GM12872 (cell line): ENCODE data around the gene ZNF474.

ENCODE experiments used
- TF ChIP-seq, protein P1 (sequence below): IDR thresholded peaks from 3 replicates; pipeline ENCODE4 v1.5.1; 2011; ENCODE audit warnings: low read depth, mild to moderate bottlenecking, low read length, moderate library complexity; ENCODE audit not compliant: insufficient read depth

The ZNF474 gene

DNA sequence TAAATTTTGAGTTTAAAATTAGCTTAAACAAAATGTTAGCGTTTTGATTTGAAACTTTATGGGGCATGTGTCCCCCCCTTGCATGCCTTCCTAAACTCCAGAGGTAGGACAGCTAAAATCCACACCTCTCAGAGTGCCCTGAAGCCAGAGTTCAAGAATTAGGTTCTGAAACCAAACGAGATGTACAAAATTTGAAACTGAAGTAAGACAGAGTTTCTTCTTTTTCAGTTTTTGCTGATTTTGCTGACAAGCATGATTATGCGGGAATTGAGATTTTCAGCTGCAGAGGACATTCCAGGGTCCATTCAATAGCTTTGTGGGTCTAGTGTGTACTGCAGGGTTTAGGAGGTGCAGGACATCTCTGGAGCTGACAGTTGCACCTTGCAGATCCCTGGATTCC is 34.2 kb upstream of the ZNF474 start:
- TF ChIP-seq, protein P1, sequence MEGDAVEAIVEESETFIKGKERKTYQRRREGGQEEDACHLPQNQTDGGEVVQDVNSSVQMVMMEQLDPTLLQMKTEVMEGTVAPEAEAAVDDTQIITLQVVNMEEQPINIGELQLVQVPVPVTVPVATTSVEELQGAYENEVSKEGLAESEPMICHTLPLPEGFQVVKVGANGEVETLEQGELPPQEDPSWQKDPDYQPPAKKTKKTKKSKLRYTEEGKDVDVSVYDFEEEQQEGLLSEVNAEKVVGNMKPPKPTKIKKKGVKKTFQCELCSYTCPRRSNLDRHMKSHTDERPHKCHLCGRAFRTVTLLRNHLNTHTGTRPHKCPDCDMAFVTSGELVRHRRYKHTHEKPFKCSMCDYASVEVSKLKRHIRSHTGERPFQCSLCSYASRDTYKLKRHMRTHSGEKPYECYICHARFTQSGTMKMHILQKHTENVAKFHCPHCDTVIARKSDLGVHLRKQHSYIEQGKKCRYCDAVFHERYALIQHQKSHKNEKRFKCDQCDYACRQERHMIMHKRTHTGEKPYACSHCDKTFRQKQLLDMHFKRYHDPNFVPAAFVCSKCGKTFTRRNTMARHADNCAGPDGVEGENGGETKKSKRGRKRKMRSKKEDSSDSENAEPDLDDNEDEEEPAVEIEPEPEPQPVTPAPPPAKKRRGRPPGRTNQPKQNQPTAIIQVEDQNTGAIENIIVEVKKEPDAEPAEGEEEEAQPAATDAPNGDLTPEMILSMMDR, result no peak

DNA sequence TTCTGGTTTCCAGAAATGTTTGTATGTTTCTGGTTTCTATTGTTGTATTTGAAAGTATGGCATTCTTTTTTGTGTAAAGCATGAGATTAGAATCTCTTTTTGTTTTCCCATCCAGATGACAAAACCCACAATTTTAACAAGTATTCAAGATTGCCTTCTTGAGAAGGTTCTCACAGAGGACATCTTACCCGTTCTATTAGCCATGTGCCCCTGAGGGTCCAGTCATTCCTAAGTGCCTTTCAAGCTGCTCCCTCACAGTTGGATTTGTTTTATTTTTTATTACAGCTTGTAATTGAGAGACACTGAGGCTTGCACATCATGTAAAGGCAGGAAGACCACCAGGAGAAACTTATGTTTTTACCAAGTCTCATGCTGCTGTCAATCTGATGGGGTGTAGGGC is 32.0 kb upstream of the ZNF474 start:
- TF ChIP-seq, protein P1, result no peak

DNA sequence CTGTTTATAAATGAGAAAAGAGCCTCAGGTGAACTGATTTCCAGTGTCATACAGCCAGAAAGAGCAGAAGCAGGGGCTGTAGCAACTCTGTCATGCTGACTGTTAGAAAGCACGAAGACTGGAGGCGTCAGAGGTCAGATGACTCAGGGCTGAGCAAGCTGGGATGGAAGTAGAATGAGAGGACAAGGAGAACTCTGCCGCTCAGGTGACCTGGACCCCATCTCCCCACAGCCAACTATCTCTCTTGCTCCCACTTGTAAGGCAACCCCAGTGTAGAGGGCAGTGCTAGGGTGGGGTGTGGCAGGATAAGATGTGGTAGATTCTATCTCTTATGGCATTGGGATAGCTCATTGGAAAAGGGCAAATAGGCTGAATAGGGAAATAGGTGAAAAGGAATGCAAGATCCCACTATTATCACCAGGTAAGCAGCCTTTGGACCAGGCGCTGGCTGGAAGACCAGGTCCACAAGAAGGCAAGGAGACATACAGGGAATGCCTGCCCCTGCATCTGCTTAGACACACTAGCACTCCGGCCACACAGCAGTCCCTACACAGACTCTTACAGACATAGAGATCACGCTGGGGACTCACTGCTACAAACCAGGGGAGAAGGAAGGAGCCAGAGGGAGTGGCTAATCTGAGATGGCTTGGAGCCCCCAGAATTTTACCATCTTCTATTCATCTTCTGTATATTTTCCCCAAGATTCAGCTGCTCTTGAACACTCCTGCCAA is 30.1 kb upstream of the ZNF474 start:
- TF ChIP-seq, protein P1, result no peak

DNA sequence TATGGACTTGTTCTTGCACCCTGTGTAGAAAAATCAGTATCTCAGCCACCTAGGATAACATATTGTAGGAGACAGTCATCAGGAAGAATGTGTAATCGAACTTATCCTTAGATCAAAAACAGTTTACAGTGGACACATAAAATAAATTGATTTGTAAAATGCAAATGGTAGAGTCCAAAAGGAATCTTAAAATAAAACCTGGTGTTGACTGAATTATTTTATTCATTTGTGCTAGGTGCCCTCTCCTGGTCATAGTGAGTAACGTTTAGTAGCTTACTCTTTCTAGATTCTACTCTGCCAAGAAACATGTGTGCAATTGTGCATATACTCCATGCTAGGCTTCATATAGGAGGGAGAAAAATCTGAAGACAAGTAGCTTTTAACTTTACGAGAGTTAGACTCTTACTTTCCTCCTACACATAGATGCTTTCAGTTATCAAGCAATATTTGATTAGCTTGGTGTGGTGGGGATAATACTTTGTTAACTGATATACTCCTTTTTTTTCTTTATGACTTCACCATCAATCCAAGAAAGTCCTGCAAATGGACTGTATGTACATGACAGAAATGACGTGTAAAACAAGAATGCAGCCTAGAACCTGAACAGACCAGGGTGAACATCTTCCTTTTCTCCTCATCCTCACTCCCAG is 27.6 kb upstream of the ZNF474 start:
- TF ChIP-seq, protein P1, result peak; percentile 58

DNA sequence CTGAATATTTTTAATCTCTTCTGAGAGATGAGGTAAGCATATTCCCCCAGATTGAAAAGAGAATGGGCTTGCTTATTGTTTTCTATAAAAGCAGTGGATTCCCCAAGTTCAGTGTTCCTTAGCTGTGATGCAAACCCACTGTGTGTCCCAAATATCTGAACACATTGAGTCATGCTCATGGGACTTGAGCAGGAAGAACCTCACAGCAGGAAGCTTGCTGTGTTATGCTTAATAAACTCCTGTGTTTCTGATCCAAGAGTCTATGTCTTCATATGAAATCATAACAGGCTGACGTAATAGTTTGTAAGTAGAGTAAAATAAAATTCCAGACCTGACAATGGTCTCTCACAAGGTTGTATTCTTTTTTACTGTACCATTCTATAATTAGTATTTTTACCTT is 26.5 kb upstream of the ZNF474 start:
- TF ChIP-seq, protein P1, result no peak

DNA sequence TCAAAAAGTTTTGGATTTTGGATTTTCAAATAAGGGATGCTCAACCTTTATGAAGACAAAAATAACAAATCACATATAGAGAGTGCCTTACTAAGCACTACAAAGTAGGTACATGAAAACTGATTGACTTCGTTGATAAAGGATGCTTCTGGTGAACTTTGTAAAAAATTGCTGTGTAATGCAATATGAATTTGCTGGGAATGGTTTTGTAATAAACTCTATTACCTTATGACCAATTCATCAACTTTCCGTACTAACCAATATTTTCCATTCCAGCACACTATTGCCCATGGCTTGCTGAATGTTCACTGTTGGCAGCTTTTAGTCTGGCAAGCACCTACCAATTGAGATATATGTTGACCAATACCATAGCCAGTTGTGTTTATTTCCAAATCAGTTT is 23.4 kb upstream of the ZNF474 start:
- TF ChIP-seq, protein P1, result no peak

DNA sequence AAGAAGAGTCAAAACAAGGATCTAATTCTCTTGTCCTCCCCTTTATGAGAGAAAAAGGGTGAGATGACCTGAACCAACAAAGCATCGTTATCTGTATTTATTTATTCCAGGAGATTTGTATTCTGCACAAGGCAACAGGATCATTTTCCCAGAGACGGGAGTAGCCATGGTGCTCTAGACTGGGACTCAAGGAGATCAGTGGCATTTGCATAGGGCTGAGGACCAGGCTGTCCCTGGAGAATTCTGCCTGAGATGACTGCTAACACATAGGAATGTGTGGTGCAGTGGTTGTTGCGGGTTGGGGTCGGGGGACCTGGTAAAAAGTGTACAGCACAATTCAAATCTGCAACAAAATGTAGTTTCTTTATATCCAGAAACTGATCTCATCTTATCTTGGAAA is 22.3 kb upstream of the ZNF474 start:
- TF ChIP-seq, protein P1, result no peak
